ENCODE results near the gene TRIM44.

The TRIM44 gene

GRCh38 chr11:35851342-35851741, 188.8 kb downstream of the TRIM44 start:
- Histone ChIP-seq H2AFZ (ENCODE audit: low read length) (no peak overlapping the region), H3K9ac (ENCODE audit: low read length) (no peak overlapping the region), H4K20me1 (ENCODE audit: insufficient read depth, low read length) (no peaks in the 10 kb centered on the region), H3K4me3 (ENCODE audit: low read depth, low read length, poor library complexity, severe bottlenecking) (no peak overlapping the region), H3F3A (ENCODE audit: insufficient read depth, low read length) (no peaks in the 10 kb centered on the region), H3K27me3 (ENCODE audit: insufficient read depth, low read length) (0 out of 2 replicates have a peak, but pooled peaks cover 5% of the 10 kb centered on the region), H3K79me2 (ENCODE audit: insufficient read depth, low read length) (no peaks in the 10 kb centered on the region), H3K9me3 (ENCODE audit: low read length) (no peaks in the 10 kb centered on the region), H3K27ac (ENCODE audit: low read depth, low read length, poor library complexity, severe bottlenecking) (no peak overlapping the region), H3K9me2 (ENCODE audit: low read depth, low read length) (no peaks in the 10 kb centered on the region), H3K4me2 (ENCODE audit: low read length) (no peak overlapping the region), H3K4me1 (ENCODE audit: insufficient read depth, low read length, severe bottlenecking) (no peaks in the 10 kb centered on the region), H3K36me3 (ENCODE audit: insufficient read depth, low read length) (no peaks in the 10 kb centered on the region)
- TF ChIP-seq EZH2 (IDR thresholded peaks at IDR 0.05; ENCODE audit: borderline replicate concordance, low read length) (no peak), CTCF (IDR thresholded peaks at IDR 0.05; ENCODE audit: low read length) (no peak)

- no peak for TF ChIP-seq EZH2 (IDR thresholded peaks at IDR 0.05; ENCODE audit: borderline replicate concordance, low read length)
- TF ChIP-seq CTCF (IDR thresholded peaks at IDR 0.05; ENCODE audit: low read length), result no peak
- Histone ChIP-seq H3K4me1 (ENCODE audit: insufficient read depth, low read length, severe bottlenecking) (no peaks in the 10 kb centered on the region), H4K20me1 (ENCODE audit: insufficient read depth, low read length) (no peaks in the 10 kb centered on the region), H3K27ac (ENCODE audit: low read depth, low read length, poor library complexity, severe bottlenecking) (no peak overlapping the region), H3K9ac (ENCODE audit: low read length) (no peak overlapping the region), H2AFZ (ENCODE audit: low read length) (no peak overlapping the region), H3F3A (ENCODE audit: insufficient read depth, low read length) (no peaks in the 10 kb centered on the region), H3K9me2 (ENCODE audit: low read depth, low read length) (no peaks in the 10 kb centered on the region), H3K9me3 (ENCODE audit: low read length) (no peaks in the 10 kb centered on the region), H3K4me2 (ENCODE audit: low read length) (no peak overlapping the region), H3K36me3 (ENCODE audit: insufficient read depth, low read length) (no peaks in the 10 kb centered on the region), H3K79me2 (ENCODE audit: insufficient read depth, low read length) (no peaks in the 10 kb centered on the region), H3K27me3 (ENCODE audit: insufficient read depth, low read length) (0 out of 2 replicates have a peak, but pooled peaks cover 5% of the 10 kb centered on the region), H3K4me3 (ENCODE audit: low read depth, low read length, poor library complexity, severe bottlenecking) (no peak overlapping the region)
Measured at GRCh38 chr11:35852056-35852455, 189.5 kb downstream of the TRIM44 start.

- no peak for TF ChIP-seq CTCF (IDR thresholded peaks at IDR 0.05; ENCODE audit: low read length)
- no peak for TF ChIP-seq EZH2 (IDR thresholded peaks at IDR 0.05; ENCODE audit: borderline replicate concordance, low read length)
- Histone ChIP-seq H2AFZ (ENCODE audit: low read length) (no peak overlapping the region), H3K9me2 (ENCODE audit: low read depth, low read length) (no peaks in the 10 kb centered on the region), H4K20me1 (ENCODE audit: insufficient read depth, low read length) (no peaks in the 10 kb centered on the region), H3K4me1 (ENCODE audit: insufficient read depth, low read length, severe bottlenecking) (no peaks in the 10 kb centered on the region), H3K4me3 (ENCODE audit: low read depth, low read length, poor library complexity, severe bottlenecking) (no peak overlapping the region), H3K9me3 (ENCODE audit: low read length) (no peaks in the 10 kb centered on the region), H3K27ac (ENCODE audit: low read depth, low read length, poor library complexity, severe bottlenecking) (no peak overlapping the region), H3K4me2 (ENCODE audit: low read length) (no peak overlapping the region), H3F3A (ENCODE audit: insufficient read depth, low read length) (no peaks in the 10 kb centered on the region), H3K79me2 (ENCODE audit: insufficient read depth, low read length) (no peaks in the 10 kb centered on the region), H3K27me3 (ENCODE audit: insufficient read depth, low read length) (0 out of 2 replicates have a peak, but pooled peaks cover 5% of the 10 kb centered on the region), H3K36me3 (ENCODE audit: insufficient read depth, low read length) (no peaks in the 10 kb centered on the region), H3K9ac (ENCODE audit: low read length) (no peak overlapping the region)
Measured at GRCh38 chr11:35853971-35854370, 191.4 kb downstream of the TRIM44 start.

All from OCI-LY1 (cell line).